HG03354 (cell line): ENCODE data around the gene NDUFB2.
"Not testable (repeated sequence)": the region's sequence is repeated elsewhere in the genome, so short reads cannot be mapped to it uniquely, and the experiment has no call there.

Experiments used
- ATAC-seq: cut with Tn5 transposase; IDR thresholded peaks from one replicate; pipeline ENCODE4 v1.9.1; 2021; ENCODE audit warnings: mild to moderate bottlenecking; ENCODE audit not compliant: unreplicated experiment, poor library complexity, severe bottlenecking

NDUFB2 gene

DNA sequence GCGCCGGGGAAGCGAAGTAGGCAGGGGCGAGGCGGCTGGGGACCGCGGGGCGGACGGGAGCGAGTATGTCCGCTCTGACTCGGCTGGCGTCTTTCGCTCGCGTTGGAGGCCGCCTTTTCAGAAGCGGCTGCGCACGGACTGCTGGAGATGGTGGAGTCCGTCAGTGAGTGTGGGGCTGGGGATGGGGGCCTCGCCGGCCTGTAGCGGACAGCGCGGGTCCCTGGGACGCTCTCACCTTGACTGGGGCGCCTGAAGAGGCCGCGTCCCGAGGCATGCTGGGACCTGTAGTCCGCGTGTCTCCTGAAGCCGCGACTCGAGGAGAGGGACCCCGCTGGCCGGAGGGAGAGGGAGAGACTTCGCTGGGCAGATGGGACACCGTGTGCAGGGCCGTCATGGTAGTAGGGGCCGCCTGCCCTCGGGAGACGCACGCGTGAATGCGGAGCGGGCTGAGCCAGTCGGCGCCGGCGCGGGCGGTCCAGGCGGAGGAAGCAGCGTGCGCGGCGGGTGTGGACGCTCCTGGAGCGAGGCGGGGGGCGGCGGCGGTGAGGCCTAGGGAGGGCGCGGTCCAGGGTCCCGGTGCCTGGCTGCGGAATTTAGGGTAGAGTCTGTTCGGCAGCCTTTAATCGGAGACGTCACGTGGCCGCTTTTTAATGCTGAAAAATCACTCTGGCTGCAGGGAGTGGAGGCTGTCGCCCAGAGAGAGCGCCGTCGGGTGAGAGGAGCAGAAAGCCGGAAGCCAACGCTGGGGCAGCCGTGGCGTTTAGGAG is at the start of gene NDUFB2:
TSS of gene NDUFB2 (plus strand) at position 29 of the 767 bp plus-strand sequence. CDS start at position 66, 37 bp downstream.
- peak; percentile 92 for ATAC-seq

GRCh38 chr7:140646931-140647647 is 49.4 kb upstream of the NDUFB2 start:
- peak; percentile 96 for ATAC-seq

DNA sequence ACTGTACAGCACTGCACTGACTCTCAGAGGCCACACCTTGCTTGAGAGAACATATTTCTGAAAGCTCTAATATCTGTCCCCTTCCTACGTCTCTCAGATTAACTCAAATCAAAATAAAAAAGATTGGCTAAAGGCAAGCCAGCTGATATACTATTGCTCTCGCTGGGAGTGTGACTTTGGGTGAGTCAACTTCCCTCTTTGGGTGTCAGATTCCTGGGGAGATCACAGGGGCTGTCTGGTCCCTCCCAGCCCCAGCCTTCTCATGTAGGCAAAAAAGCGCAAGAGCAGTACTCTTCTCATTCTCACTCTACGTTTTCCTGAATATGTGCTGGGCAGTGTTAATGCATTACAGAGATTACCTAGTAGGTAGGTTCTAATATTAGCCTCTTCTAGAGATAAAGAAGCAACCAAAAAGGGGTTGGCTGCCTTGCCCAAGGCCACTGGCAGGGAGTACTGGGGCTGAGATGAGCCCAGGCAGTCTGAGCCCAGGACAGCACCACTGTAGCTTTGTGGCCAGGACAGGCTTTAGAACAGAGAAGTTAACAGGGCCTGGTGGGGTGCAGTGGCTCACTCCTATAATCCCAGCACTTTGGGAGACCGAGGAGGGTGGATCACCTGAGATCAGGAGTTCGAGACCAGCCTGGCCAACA is 46.8 kb upstream of the NDUFB2 start:
- no peak for ATAC-seq

GRCh38 chr7:140650367-140650766 is 46.1 kb upstream of the NDUFB2 start:
- ATAC-seq = no peak

- no peak for ATAC-seq
These were observed 43.0 kb upstream of the NDUFB2 start for GRCh38 chr7:140653319-140654108.

- no peak for ATAC-seq
These were observed 42.5 kb upstream of the NDUFB2 start for GRCh38 chr7:140654109-140654387.

GRCh38 chr7:140654661-140655060 is 41.8 kb upstream of the NDUFB2 start:
- ATAC-seq = no peak

GRCh38 chr7:140655511-140656408 is 40.7 kb upstream of the NDUFB2 start:
- ATAC-seq = no peak

- peak; percentile 95 for ATAC-seq
These were observed 39.7 kb upstream of the NDUFB2 start for GRCh38 chr7:140656548-140657515.

- ATAC-seq = no peak
These were observed 38.6 kb upstream of the NDUFB2 start for GRCh38 chr7:140657891-140658290.

DNA sequence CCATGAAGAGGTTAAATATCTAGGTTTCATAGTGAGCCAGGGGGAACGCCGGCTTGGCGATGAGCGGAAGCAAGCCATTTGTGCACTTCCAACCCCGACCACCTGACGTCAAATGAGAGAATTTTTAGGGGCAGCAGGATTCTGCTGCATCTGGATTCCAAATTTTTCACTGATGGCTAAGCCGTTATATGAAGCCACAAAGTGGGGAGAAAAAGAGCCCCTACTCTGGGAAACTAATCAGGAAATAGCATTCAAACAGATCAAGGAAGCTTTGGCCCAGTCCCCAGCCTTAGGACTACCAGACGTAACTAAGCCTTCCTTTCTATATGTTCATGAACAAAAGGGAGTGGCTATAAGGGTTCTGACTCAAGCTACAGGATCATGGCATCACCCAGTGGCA is 36.7 kb upstream of the NDUFB2 start:
- no peak for ATAC-seq

DNA sequence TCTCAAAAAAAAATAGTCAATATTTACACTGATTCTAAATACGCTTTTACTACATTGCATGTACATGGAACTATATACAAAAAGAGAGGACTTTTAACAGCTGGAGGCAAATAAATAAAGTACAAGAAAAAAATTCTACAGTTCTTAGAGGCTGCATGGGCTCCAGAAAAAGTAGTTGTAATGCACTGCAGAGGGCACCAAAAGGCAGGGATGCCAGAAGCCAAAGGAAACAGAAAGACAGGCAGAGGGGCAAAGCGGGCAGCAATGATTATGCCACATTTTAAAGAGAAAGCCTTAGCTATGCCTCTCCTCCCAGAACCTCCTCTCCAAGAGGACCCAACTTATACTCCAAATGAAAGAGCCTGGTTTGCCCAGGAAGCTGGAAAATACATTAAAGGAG is 35.4 kb upstream of the NDUFB2 start:
- no peak for ATAC-seq

DNA sequence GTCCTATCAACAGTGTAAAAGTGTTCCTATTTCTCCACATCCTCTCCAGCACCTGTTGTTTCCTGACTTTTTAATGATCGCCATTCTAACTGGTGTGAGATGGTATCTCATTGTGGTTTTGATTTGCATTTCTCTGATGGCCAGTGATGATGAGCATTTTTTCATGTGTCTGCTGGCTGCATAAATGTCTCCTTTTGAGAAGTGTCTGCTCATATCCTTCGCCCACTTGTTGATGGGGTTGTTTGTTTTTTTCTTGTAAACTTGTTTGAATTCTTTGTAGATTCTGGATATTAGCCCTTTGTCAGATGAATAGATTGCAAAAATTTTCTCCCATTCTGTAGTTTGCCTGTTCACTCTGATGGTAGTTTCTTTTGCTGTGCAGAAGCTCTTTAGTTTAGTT is 33.6 kb upstream of the NDUFB2 start:
- not testable (repeated sequence) for ATAC-seq

DNA sequence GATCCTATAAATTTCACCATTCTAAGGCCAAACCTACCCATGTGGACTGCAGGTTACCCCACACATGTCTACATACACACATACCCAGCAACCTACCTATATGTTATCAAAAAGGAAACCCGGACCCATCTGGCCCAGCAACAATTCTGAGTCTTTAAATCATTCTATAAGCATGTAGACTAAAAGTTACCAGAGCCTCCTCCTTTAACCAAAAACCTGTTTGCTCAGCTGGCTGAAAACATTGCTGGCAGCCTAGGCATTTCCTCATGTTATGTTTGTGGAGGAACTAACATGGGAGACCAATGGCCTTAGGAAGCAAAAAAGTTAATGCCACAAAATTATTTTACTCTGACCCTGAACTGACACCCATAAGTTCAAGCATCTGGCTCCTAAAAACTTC is 29.0 kb upstream of the NDUFB2 start:
- ATAC-seq = no peak

DNA sequence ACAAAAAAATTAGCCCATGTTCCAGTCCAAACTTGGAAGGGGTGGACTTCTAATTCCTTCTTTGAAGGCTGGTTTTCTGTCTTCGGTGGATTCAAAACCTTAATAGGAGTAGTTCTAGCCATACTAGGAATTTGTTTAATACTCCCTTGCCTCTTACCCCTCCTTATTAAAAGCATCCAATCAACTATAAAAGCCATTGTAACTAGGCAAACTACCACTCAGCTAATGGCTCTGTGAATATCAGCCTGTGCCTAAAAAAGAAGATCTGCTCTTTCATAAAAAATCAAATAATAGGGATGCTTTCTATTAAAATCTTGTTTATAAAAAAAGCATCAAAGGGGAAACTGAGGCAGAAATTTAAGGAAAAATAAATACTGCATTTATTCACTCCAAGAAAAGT is 27.9 kb upstream of the NDUFB2 start:
- no peak for ATAC-seq

GRCh38 chr7:140669352-140669751 is 27.2 kb upstream of the NDUFB2 start:
- no peak for ATAC-seq

DNA sequence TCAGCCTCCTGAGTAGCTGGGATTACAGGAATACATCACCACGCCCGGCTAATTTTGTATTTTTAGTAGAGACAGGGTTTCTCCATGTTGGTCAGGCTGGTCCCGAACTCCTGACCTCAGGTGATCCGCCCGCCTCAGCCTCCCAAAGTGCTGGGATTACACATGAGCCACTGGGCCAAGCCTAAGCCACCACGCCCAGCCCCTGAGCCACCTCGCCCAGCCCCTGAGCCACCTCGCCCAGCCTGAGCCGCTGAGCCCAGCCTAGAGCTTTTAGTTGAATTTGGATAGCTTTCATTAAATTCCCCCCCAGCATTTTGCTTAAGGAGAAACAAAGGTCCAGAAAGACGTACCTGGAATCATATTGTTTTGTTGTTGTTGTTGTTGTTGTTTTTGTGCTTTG is 26.6 kb upstream of the NDUFB2 start:
- ATAC-seq = not testable (repeated sequence)

DNA sequence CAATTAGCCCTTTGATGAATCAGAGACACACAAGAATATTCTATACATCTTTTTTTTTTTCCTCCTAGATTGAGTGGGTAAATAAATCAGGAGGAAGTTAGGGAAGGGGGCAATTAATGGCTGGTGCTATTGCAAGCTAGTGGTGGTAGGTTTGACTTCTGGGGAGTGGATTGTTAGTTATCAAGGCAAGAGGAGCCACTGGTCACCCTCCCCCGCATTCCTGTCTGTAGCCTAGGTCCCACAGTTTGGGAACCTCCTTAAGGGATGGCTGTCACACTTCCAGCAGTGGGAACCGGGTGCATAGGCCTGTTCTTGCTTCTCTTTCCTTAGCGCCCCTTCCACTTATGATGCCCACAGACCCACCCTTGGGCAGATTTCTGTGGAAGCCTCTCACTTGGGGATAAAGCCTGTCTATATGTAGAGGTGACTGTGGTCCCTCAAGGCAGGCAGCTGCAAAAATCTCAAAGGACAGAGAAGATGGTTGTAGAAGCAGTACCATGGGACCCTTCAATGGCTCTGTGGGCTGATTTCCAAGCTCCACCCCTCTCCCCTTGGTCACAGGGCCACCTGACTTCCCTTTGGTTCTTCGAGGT is 26.1 kb upstream of the NDUFB2 start:
- ATAC-seq = no peak
